Stimulated activated CD4-positive, alpha-beta T cell treated with anti-CD3 and anti-CD28 coated beads, Interleukin-4, amount 100 ng/mL, for 1 hour (primary cell): ENCODE results near the gene PYGB.
"Not testable (repeated sequence)": the region's sequence is repeated elsewhere in the genome, so short reads cannot be mapped to it uniquely, and the experiment has no call there.

ENCODE experiments used
- DNase-seq: peaks from one replicate; pipeline ENCODE4 v3.0.0-alpha.2; 2020

Gene PYGB

GRCh38 chr20:25230166-25230831 is 17.6 kb upstream of the PYGB start:
- no peak for DNase-seq

- no peak for DNase-seq
Measured at GRCh38 chr20:25233016-25233772, 14.7 kb upstream of the PYGB start.

- not testable (repeated sequence) for DNase-seq
Measured at GRCh38 chr20:25234009-25234849, 13.7 kb upstream of the PYGB start.

DNA sequence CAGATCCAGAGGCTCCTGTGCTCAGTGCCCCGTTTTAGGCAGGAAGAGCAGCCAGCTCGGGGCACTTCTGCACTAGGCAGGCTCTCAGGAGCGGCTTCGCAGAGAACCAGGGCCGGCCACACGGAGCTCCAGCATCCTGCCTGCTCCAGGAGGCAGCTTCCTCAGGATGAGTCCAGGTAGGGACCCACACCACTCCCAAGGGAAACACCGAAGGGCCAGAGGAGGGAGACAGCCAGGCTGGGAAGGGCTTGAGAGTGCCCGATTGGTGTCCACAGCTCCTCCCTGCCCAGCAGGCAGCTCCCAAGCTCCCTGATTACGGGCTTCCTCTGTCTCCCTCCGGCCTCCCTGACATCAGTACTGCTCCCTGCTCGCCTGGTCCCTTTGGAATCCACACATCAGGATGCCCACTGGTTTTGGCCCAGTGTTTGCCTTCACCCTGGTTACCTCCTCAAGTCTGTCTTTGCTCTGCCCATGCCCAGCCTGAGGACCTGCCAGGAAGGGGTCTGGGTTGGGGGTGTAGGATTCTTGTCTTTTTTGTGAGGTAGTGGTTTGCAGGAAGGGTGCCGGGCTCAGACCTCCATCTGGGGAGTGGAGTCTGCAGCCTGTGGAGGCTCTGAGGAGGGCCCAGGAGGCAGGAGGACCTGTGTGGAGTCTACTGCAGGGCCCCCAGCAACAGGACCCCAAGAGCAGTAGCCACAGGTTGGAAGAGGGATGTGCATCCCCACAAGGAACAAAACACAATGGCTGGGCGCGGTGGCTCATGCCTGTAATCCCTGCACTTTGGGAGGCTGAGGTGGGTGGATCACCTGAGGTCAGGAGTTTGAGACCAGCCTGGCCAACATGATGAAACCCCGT is 11.2 kb upstream of the PYGB start:
- DNase-seq = no peak

- DNase-seq = peak; percentile 45
Measured at GRCh38 chr20:25237610-25238318, 10.1 kb upstream of the PYGB start.

GRCh38 chr20:25238319-25239037 is 9.4 kb upstream of the PYGB start:
- no peak for DNase-seq

DNA sequence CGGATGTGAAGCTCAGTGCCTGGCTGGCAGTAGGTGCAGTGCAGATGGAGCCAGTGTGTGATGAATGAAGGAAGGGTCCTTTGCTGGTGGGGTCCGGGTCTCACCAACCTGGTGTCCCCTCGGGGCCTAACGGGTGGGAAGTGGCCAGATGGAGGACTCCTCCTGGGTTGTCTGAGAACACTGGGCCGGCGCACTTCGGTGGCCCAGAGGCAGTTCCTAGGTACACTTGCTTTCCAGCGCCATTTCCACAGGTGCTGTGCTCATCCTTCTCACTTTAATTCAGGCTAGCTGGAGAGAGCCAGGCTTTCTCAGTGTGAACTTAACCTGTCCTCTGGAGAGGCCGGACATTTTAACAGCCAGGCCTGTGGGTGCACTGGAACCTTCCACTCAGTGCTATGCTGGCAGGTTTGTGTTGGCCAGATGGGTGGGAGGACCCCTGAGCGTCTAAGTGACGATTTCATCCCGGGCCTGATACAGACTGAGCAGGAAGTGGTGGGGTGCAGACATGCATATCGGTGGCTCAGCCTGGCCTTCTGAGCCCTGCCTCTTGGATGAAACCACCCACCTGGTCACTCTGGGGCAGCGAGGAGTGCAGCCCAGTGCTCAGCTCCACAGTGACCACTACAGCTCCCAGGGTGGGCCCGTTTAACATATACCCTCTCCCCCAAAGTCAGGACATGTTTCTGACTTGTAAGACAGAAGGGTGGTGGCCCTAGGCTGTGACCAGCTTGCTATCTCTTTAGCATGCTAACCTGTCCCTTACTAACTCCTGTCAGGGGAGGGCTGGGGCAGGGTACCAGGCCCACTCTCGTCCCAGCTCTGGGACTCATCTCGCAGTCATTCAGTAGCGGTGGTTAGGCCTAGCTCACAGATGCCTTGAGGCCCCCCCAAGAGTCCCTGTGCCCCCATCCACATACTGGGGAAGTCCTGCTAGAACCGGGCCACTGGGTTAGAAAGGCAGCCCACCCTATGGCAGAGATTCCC is 8.2 kb upstream of the PYGB start:
- DNase-seq = no peak

DNA sequence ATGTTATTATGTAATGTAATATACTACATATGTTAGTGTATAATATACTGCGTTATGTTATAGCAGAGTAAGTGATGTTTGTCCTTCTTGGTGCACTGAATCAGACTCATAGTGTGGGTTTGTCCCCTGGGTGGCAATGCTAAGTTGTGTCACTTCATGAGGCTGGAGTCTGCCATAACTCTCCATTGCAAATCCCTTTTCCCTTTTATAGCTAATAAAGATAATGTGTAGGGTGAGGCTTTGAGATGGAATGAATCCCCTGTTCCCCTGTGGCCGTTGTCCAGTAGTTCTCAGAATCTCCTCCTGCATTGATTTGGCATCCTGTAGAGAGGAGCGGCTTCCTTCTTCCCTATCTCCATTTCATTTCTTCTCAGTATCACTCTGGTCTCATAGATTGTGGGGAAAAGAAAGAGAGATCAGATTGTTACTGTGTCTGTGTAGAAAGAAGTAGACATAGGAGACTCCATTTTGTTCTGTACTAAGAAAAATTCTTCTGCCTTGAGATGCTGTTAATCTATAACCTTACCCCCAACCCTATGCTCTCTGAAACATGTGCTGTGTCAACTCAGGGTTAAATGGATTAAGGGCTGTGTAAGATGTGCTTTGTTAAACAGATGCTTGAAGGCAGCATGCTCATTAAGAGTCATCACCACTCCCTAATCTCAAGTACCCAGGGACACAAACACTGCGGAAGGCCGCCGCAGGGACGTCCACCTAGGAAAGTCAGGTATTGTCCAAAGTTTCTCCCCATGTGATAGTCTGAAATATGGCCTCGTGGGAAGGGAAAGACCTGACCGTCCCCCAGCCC is 6.8 kb upstream of the PYGB start:
- DNase-seq = not testable (repeated sequence)

- not testable (repeated sequence) for DNase-seq
Measured at GRCh38 chr20:25241659-25241955, 6.3 kb upstream of the PYGB start.

GRCh38 chr20:25242231-25242630 is 5.7 kb upstream of the PYGB start:
- no peak for DNase-seq

GRCh38 chr20:25243416-25243979 is 4.4 kb upstream of the PYGB start:
- DNase-seq = no peak

DNA sequence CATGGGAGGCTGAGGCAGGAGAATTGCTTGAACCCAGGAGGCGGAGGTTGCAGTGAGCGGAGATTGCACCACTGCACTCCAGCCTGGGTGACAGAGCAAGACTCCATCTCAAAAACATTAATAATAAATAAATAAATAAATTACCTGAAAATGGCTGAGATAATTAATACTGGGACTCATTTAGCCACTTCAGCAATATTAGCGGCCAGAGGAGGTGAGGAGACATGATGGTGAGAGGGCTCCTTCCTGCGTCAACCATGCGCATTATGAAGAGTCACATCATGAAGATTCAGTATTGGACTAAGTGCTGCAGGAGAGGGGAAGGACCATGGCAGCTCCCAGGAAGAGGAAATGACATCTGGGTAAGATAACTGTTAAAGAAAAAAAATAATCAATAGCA is 2.9 kb upstream of the PYGB start:
- no peak for DNase-seq

GRCh38 chr20:25245461-25245860 is 2.4 kb upstream of the PYGB start:
- no peak for DNase-seq

DNA sequence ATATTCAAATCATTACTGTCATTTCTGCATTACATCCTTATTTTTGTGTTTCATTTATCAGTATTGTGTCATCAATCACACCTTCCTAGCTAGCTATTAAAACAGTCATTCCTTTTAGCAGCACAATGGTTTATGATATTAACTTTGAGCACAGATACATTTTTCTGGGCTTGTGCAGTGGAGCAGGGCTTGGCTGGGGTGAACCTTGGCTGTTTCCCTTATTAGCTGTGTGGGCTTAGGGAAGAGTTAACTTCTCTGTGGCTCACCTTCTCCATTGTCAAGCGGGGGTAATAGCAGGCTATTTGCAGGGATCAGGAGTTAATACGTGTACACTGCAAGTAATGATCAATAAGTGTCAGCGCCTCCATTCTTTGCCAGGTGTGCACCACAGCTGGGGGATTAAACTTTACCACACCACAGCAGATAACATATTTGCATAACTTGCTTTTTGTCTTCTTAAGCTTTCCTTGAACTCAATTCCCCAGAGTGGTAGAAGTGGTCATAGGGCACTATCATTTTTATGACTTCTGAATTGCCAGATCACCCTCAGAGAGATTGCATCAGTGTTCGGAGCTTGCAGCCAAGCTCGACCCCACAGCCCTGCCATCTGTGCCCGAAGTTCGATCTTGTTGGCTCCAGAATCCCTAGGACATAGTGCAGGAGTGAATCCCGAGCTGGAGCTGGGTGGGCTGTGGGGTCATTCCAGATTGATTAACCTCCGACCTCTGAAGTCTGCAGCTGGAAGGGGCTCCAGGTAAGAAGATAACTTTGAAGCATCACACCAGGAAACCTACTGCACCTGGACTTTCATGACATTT is 1.5 kb upstream of the PYGB start:
- DNase-seq = no peak

DNA sequence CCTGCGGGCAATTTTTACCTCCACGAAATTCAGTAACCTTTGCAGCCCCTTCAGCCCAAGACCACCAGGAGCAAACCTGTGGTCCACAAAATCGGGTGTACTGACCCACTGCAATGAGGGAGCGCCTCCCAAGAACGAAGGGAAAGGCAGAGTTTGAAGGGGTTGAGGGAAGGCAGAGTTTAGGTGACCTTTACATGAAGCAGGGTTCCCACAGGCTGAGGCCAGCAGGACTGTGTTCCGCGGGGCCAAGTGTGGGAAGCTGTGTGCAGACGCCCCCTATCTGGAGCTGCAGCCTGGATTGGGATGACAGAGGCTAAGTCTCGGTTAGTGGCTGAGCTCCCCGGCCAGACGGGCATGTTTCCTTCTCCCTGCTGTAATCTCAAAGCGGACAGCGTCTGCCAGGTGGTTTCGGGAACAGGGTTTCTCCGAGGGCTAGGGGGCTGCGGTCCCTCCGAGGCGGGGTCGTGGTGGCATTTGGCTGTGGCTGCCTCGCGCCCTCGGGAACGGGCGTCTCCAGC is 826 bp upstream of the PYGB start:
- no peak for DNase-seq

GRCh38 chr20:25247518-25247955 is 348 bp upstream of the PYGB start:
- no peak for DNase-seq

DNA sequence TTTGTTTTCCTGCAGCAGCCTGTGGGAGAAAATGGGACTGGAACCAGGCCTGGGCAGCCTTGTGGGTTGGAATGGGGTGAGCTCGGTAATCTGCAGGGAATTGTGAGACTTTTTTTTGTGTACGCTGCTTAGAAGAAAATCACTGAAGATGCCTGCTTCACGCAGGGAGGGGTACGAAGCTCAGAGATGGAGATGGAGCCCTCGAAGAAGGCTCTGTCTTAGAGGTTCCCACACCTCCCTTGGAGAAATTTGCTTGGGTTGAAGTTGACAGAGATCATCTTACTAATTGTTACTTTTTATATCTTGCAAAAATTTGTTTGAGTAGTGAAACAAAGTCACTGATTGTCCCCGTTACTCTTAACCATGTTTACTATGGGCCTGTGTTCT is 894 bp downstream of the PYGB start:
- no peak for DNase-seq
